OCI-LY7 (cell line): ENCODE results near the gene LONP2. TPM values are rescaled to one million over a fixed set of nuclear protein-coding genes. Genes with fewer than 3 reads are reported as not detected.

Experiments
- BruUV-seq: library from RNA; stranded (reverse); fragments of 400-500 nt; replicated peaks from 2 replicates; lab custom pipeline; 2021; lab: Mats Ljungman, UMichigan
- CTCF ChIA-PET: fragments of 300-600 bp; sonication (Branson Sonifier 250); formaldehyde crosslinking; loops from one replicate; lab custom pipeline; 2022; ENCODE audit warnings: antibody characterized with exemption; ENCODE audit not compliant: unreplicated experiment; lab: Charles Lee
- POLR2A ChIA-PET: fragments of 300-600 bp; sonication (Branson Sonifier 250); formaldehyde crosslinking; loops from one replicate; lab custom pipeline; 2022; ENCODE audit warnings: antibody characterized with exemption; lab: Charles Lee
- DNase-seq: peaks from one replicate; pipeline ENCODE4 v3.0.0-alpha.2; 2015; ENCODE audit warnings: low spot score
- H2AFZ ChIP-seq: fragments of 200-600 bp; sonication (generic), shearing (Covaris generic); 2 replicates; pipeline ENCODE4 v1.6.1; 2014; ENCODE audit warnings: mild to moderate bottlenecking, antibody characterized with exemption, low read length, moderate library complexity
- H3K27ac ChIP-seq: fragments of 200-600 bp; sonication (generic); 2 replicates; pipeline ENCODE4 v1.5.1; 2014; ENCODE audit warnings: mixed run types, low read depth, mild to moderate bottlenecking, moderate library complexity, low read length, inconsistent platforms; ENCODE audit not compliant: poor library complexity, severe bottlenecking
- H3K36me3 ChIP-seq: fragments of 200-600 bp; sonication (generic); 2 replicates; pipeline ENCODE4 v1.6.1; 2014; ENCODE audit warnings: mild to moderate bottlenecking, antibody characterized with exemption, low read length, moderate library complexity, mixed read lengths; ENCODE audit not compliant: insufficient read depth
- H3K4me1 ChIP-seq: fragments of 200-600 bp; sonication (generic); 2 replicates; pipeline ENCODE4 v1.5.1; 2014; ENCODE audit warnings: mild to moderate bottlenecking, low read length; ENCODE audit not compliant: insufficient read depth, poor library complexity, severe bottlenecking
- H3K4me2 ChIP-seq: fragments of 200-600 bp; sonication (generic); 2 replicates; pipeline ENCODE4 v1.6.1; 2014; ENCODE audit warnings: mild to moderate bottlenecking, low read length
- H3K4me3 ChIP-seq: fragments of 200-600 bp; sonication (generic); 2 replicates; pipeline ENCODE4 v1.5.1; 2014; ENCODE audit warnings: mild to moderate bottlenecking, low read depth, low read length; ENCODE audit not compliant: poor library complexity, severe bottlenecking
- H3K79me2 ChIP-seq: fragments of 200-600 bp; sonication (generic); 2 replicates; pipeline ENCODE4 v1.6.1; 2016; ENCODE audit warnings: low read depth, mild to moderate bottlenecking, low read length, moderate library complexity, mixed read lengths; ENCODE audit not compliant: insufficient read depth
- H3K9me2 ChIP-seq: fragments of 200-600 bp; sonication (generic); 2 replicates; pipeline ENCODE4 v1.6.1; 2016; ENCODE audit warnings: mild to moderate bottlenecking, low read length, mixed read lengths; ENCODE audit not compliant: insufficient read depth
- H3K9me3 ChIP-seq: fragments of 200-600 bp; sonication (generic); 2 replicates; pipeline ENCODE4 v1.6.1; 2014; ENCODE audit warnings: mild to moderate bottlenecking, mixed run types, low read length, mixed read lengths
- H4K20me1 ChIP-seq: fragments of 200-600 bp; sonication (generic); 2 replicates; pipeline ENCODE4 v1.6.1; 2014; ENCODE audit warnings: mild to moderate bottlenecking, antibody characterized with exemption, low read length, moderate library complexity, mixed read lengths; ENCODE audit not compliant: insufficient read depth
- EZH2phosphoT487 ChIP-seq: fragments of 200-600 bp; sonication (generic); IDR thresholded peaks from 2 replicates; pipeline ENCODE4 v1.6.1; 2018; ENCODE audit warnings: low read depth, borderline replicate concordance, mild to moderate bottlenecking, mixed run types, antibody characterized with exemption, low read length, moderate library complexity, mixed read lengths
- intact Hi-C: fragments of 100-400 bp; cut with micrococcal nuclease; formaldehyde crosslinking; loops from one replicate; pipeline ENCODE4 v1.10.0; 2022; ENCODE audit not compliant: unreplicated experiment
- total RNA-seq, 2 experiments: library from RNA; depleted of rRNA in 1 of 2; stranded (reverse); fragments of >200 nt in 1 of 2; shearing (Covaris generic) in 1 of 2; gene quantifications; 2 replicates each; pipeline ENCODE4 v1.2.3, GENCODE V29; 2014 to 2022
- TF ChIP-seq, protein P1 (sequence below): fragments of 200-600 bp; sonication (generic); conservative IDR thresholded peaks from 2 replicates; pipeline ENCODE4 v1.5.1; 2014; ENCODE audit warnings: mild to moderate bottlenecking, antibody characterized with exemption, low read length, moderate library complexity, mixed read lengths

The LONP2 gene
- total RNA-seq, 2 experiments from 2014 or later, result 13.0 to 23.3 TPM

DNA sequence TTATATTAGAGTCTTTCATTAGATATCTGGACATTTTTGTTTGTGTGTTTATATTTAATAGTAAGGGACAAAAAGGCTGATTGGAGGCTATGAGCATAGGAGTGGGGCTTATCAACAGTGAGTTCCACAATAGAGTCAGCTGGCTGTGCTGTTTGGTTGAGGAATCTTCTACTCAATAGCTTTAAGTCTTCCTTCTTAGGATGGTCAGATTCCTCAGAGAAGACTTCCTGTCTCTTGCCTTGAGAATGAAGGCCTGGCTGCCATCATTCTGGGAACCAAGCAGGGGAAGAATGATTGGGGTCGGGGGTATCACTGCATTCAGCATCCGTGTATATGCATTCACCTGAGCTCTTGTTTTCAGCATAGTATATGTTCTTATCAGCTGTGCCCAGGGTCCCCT is 35.1 kb downstream of the LONP2 start:
- ChIA-PET CTCF (no interaction called here), POLR2A (interaction anchor here (0.6 kb wide), 1 partner anchor 1768 kb away, joined by 3 read pairs; no protein-coding TSS in a partner anchor)
- H4K20me1 ChIP-seq, result no peaks in the 10 kb centered on the region
- H3K27ac ChIP-seq, result no peak overlapping the region
- H2AFZ ChIP-seq, result no peak overlapping the region
- intact Hi-C loops, result no loop called here
- TF ChIP-seq, protein P1, sequence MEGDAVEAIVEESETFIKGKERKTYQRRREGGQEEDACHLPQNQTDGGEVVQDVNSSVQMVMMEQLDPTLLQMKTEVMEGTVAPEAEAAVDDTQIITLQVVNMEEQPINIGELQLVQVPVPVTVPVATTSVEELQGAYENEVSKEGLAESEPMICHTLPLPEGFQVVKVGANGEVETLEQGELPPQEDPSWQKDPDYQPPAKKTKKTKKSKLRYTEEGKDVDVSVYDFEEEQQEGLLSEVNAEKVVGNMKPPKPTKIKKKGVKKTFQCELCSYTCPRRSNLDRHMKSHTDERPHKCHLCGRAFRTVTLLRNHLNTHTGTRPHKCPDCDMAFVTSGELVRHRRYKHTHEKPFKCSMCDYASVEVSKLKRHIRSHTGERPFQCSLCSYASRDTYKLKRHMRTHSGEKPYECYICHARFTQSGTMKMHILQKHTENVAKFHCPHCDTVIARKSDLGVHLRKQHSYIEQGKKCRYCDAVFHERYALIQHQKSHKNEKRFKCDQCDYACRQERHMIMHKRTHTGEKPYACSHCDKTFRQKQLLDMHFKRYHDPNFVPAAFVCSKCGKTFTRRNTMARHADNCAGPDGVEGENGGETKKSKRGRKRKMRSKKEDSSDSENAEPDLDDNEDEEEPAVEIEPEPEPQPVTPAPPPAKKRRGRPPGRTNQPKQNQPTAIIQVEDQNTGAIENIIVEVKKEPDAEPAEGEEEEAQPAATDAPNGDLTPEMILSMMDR, result no peak
- no peak for TF ChIP-seq EZH2phosphoT487
- no peak for DNase-seq
- H3K9me2 ChIP-seq, result no peaks in the 10 kb centered on the region
- H3K79me2 ChIP-seq, result no peaks in the 10 kb centered on the region
- no TSS peak for BruUV-seq
- no peaks in the 10 kb centered on the region for H3K36me3 ChIP-seq
- no peak overlapping the region for H3K4me3 ChIP-seq
- no peaks in the 10 kb centered on the region for H3K4me1 ChIP-seq
- no peaks in the 10 kb centered on the region for H3K9me3 ChIP-seq
- H3K4me2 ChIP-seq, result no peak overlapping the region

DNA sequence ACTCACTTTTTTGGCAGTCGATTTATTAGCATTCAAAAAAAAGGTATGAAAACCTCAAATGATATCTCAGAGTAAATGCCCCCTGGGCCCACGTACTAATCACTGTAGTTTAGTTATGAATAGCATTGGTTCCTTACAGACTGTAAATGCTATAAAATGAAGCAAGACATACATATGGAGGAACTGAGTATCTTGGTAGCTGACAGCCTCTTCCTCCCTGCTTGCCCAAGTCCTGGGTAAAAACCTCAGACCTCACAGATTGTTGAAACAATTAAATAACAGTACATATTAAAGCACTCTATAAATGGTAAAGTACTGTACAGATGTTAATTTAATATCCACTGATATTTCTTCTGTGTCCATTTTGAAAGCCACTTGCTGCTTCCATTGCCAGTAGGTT is 36.4 kb downstream of the LONP2 start:
- Histone ChIP-seq H2AFZ (no peak overlapping the region), H4K20me1 (no peaks in the 10 kb centered on the region), H3K9me2 (no peaks in the 10 kb centered on the region), H3K9me3 (no peaks in the 10 kb centered on the region), H3K36me3 (no peaks in the 10 kb centered on the region), H3K79me2 (no peaks in the 10 kb centered on the region), H3K4me2 (no peak overlapping the region), H3K4me3 (no peak overlapping the region), H3K27ac (no peak overlapping the region), H3K4me1 (no peaks in the 10 kb centered on the region)
- CTCF ChIA-PET, result no interaction called here
- intact Hi-C loops, result no loop called here
- TF ChIP-seq, protein P1, result no peak
- TF ChIP-seq EZH2phosphoT487, result no peak
- no TSS peak for BruUV-seq
- POLR2A ChIA-PET, result no interaction called here
- DNase-seq, result no peak

- H4K20me1 ChIP-seq, result no peaks in the 10 kb centered on the region
- no peak overlapping the region for H2AFZ ChIP-seq
- BruUV-seq, result no TSS peak
- no peaks in the 10 kb centered on the region for H3K4me1 ChIP-seq
- ChIA-PET POLR2A (no interaction called here), CTCF (no interaction called here)
- no peak for TF ChIP-seq EZH2phosphoT487
- TF ChIP-seq, protein P1, result no peak
- no peak overlapping the region for H3K27ac ChIP-seq
- no peak for DNase-seq
- no peaks in the 10 kb centered on the region for H3K9me2 ChIP-seq
- H3K79me2 ChIP-seq, result no peaks in the 10 kb centered on the region
- H3K4me2 ChIP-seq, result no peak overlapping the region
- intact Hi-C loops, result no loop called here
- no peaks in the 10 kb centered on the region for H3K9me3 ChIP-seq
- H3K4me3 ChIP-seq, result no peak overlapping the region
- H3K36me3 ChIP-seq, result peaks cover 3% of the 10 kb centered on the region; the same call in 1 of the 2 replicates
These were observed 38.6 kb downstream of the LONP2 start for GRCh38 chr16:48282636-48283263.
